Hepatocyte (in vitro differentiated cells): ENCODE measurements around the gene CSHL1. TPM values are rescaled to one million over a fixed set of nuclear protein-coding genes. Genes with fewer than 3 reads are reported as not detected.

Experiments used
- DNase-seq: peaks from one replicate; pipeline ENCODE4 v3.0.0-alpha.2; 2016; ENCODE audit warnings: low spot score
- H2AFZ ChIP-seq: fragments of 200-600 bp; sonication (generic); 2 replicates; pipeline ENCODE4 v1.6.0; 2016; ENCODE audit warnings: antibody characterized with exemption, mild to moderate bottlenecking
- H3K27ac ChIP-seq: fragments of 200-600 bp; sonication (generic); 2 replicates; pipeline ENCODE4 v1.5.1; 2016; ENCODE audit warnings: mild to moderate bottlenecking
- H3K27me3 ChIP-seq: fragments of 200-600 bp; sonication (generic); 2 replicates; pipeline ENCODE4 v1.6.1; 2016
- H3K36me3 ChIP-seq: fragments of 200-600 bp; sonication (generic); replicated peaks from 2 replicates; pipeline ENCODE4 v1.5.1; 2016; ENCODE audit warnings: low read depth; ENCODE audit not compliant: insufficient read depth
- H3K4me1 ChIP-seq: fragments of 200-600 bp; sonication (generic); 2 replicates; pipeline ENCODE4 v1.5.1; 2016; ENCODE audit warnings: mild to moderate bottlenecking, moderate library complexity; ENCODE audit not compliant: insufficient read depth
- H3K4me2 ChIP-seq: fragments of 200-600 bp; sonication (generic); 2 replicates; pipeline ENCODE4 v1.6.0; 2016
- H3K4me3 ChIP-seq: fragments of 200-600 bp; sonication (generic); 2 replicates; pipeline ENCODE4 v1.5.1; 2016; ENCODE audit warnings: mild to moderate bottlenecking
- H3K79me2 ChIP-seq: fragments of 200-600 bp; sonication (generic); 2 replicates; pipeline ENCODE4 v1.6.0; 2017; ENCODE audit warnings: mild to moderate bottlenecking
- H3K9me2 ChIP-seq: fragments of 200-600 bp; sonication (generic); replicated peaks from 2 replicates; pipeline ENCODE4 v1.6.0; 2017; ENCODE audit warnings: mild to moderate bottlenecking; ENCODE audit not compliant: insufficient read depth
- H3K9me3 ChIP-seq: fragments of 200-600 bp; sonication (generic); 2 replicates; pipeline ENCODE4 v1.5.1; 2016; ENCODE audit warnings: low read depth, mild to moderate bottlenecking
- H4K20me1 ChIP-seq: fragments of 200-600 bp; sonication (generic); 2 replicates; pipeline ENCODE4 v1.6.0; 2016; ENCODE audit warnings: mild to moderate bottlenecking; ENCODE audit not compliant: insufficient read depth, poor library complexity, severe bottlenecking
- CTCF ChIP-seq: fragments of 200-600 bp; sonication (generic); IDR thresholded peaks from 2 replicates; pipeline ENCODE4 v1.5.1; 2016; ENCODE audit warnings: antibody characterized with exemption, mild to moderate bottlenecking; ENCODE audit not compliant: poor library complexity
- EZH2 ChIP-seq: fragments of 200-600 bp; sonication (generic); IDR thresholded peaks from 2 replicates; pipeline ENCODE4 v1.6.1; 2016; ENCODE audit warnings: antibody characterized with exemption, mild to moderate bottlenecking, borderline replicate concordance
- EZH2phosphoT487 ChIP-seq: fragments of 200-600 bp; sonication (generic); IDR thresholded peaks from one replicate; pipeline ENCODE4 v1.6.1; 2018; ENCODE audit warnings: antibody characterized with exemption, mild to moderate bottlenecking, low read depth, moderate library complexity; ENCODE audit not compliant: unreplicated experiment, severe bottlenecking
- WGBS: methylation state at CpG from one replicate; pipeline ENCODE4 v1.1.6; 2016; ENCODE audit warnings: low lambda C conversion rate; ENCODE audit errors: missing lambda C conversion rate; 5-methylcytosine and 5-hydroxymethylcytosine counted together
- polyA plus RNA-seq: library from polyadenylated mRNA; unstranded; fragments of >200 nt; fragmentation: Nextera tagmentation; extraction: Ambion mirVana; gene quantifications from 2 replicates; pipeline ENCODE4 v1.2.1, GENCODE V29; 2016
- total RNA-seq: library from RNA; depleted of rRNA; stranded (reverse); fragments of >200 nt; gene quantifications from 2 replicates; pipeline ENCODE4 v1.2.3, GENCODE V29; 2014

Gene CSHL1
- total and polyA plus RNA-seq, 2 experiments from 2014 or later: not detected

- Histone ChIP-seq H3K9me2 (no peaks in the 10 kb centered on the region), H2AFZ (no peak overlapping the region), H3K4me1 (no peaks in the 10 kb centered on the region), H3K79me2 (no peaks in the 10 kb centered on the region), H3K4me3 (no peak overlapping the region), H3K27me3 (no peaks in the 10 kb centered on the region), H3K4me2 (no peak overlapping the region), H4K20me1 (no peaks in the 10 kb centered on the region), H3K36me3 (no peaks in the 10 kb centered on the region), H3K9me3 (no peaks in the 10 kb centered on the region), H3K27ac (no peak overlapping the region)
- DNase-seq: no peak
- 83% methylated on average over 6 of the region's 6 CpGs for WGBS
- TF ChIP-seq CTCF (no peak), EZH2 (no peak), EZH2phosphoT487 (no peak)
These were observed 26.3 kb upstream of the CSHL1 start for GRCh38 chr17:63937319-63937718.

- H3K27ac ChIP-seq: no peak overlapping the region
These were observed 23.4 kb upstream of the CSHL1 start for GRCh38 chr17:63934183-63935112.

GRCh38 chr17:63933598-63933997 is 22.5 kb upstream of the CSHL1 start:
- TF ChIP-seq CTCF (no peak), EZH2 (no peak), EZH2phosphoT487 (no peak)
- Histone ChIP-seq H2AFZ (no peak overlapping the region), H4K20me1 (no peaks in the 10 kb centered on the region), H3K79me2 (no peaks in the 10 kb centered on the region), H3K4me2 (no peak overlapping the region), H3K27ac (no peak overlapping the region), H3K36me3 (no peaks in the 10 kb centered on the region), H3K27me3 (no peaks in the 10 kb centered on the region), H3K9me2 (no peaks in the 10 kb centered on the region), H3K4me3 (no peak overlapping the region), H3K4me1 (no peaks in the 10 kb centered on the region), H3K9me3 (no peaks in the 10 kb centered on the region)
- WGBS: 61% methylated on average over 8 of the region's 8 CpGs
- DNase-seq: no peak

More at GRCh38 chr17:63934183-63935112, 23.4 kb upstream of the CSHL1 start:
- TF ChIP-seq EZH2phosphoT487 (no peak), EZH2 (no peak), CTCF (no peak)
- no peak for DNase-seq
- Histone ChIP-seq H3K36me3 (no peaks in the 10 kb centered on the region), H2AFZ (no peak overlapping the region), H3K79me2 (no peaks in the 10 kb centered on the region), H3K9me3 (no peaks in the 10 kb centered on the region), H3K4me3 (no peak overlapping the region), H3K27me3 (no peaks in the 10 kb centered on the region), H3K4me1 (no peaks in the 10 kb centered on the region), H3K9me2 (no peaks in the 10 kb centered on the region), H3K4me2 (no peak overlapping the region), H4K20me1 (no peaks in the 10 kb centered on the region)
- WGBS: 85% methylated on average over 21 of the region's 21 CpGs
